NB4 (cell line): ENCODE data around the gene RHBDF2.

Source experiments
- DNase-seq: peaks from one replicate; pipeline ENCODE4 v3.0.0; 2010; ENCODE audit warnings: low read depth
- H3K4me3 ChIP-seq: one replicate; pipeline ENCODE4 v1.5.1; 2011; ENCODE audit warnings: mild to moderate bottlenecking, low read depth, low read length, moderate library complexity
- CTCF ChIP-seq: IDR thresholded peaks from one replicate; pipeline ENCODE4 v1.5.1; 2012; ENCODE audit warnings: low read depth, low read length
- MAX ChIP-seq: IDR thresholded peaks from 2 replicates; pipeline ENCODE4 v1.6.1; 2011; ENCODE audit warnings: low read depth, low read length
- MYC ChIP-seq: IDR thresholded peaks from 2 replicates; pipeline ENCODE4 v1.6.1; 2011; ENCODE audit warnings: low read depth, low read length
- POLR2A ChIP-seq: IDR thresholded peaks from 2 replicates; pipeline ENCODE4 v1.6.1; 2011; ENCODE audit warnings: mild to moderate bottlenecking; ENCODE audit not compliant: insufficient read length; ENCODE audit errors: extremely low read depth

RHBDF2 gene

GRCh38 chr17:76469076-76469990, 31.9 kb downstream of the RHBDF2 start:
- DNase-seq: no peak
- no peak overlapping the region for H3K4me3 ChIP-seq
- TF ChIP-seq MAX (no peak), CTCF (no peak), MYC (no peak), POLR2A (no peak)

GRCh38 chr17:76468634-76469010, 32.6 kb downstream of the RHBDF2 start:
- no peak for TF ChIP-seq CTCF
- no peak for TF ChIP-seq POLR2A
- TF ChIP-seq MYC: no peak
- no peak for TF ChIP-seq MAX
- no peak for DNase-seq
- no peak overlapping the region for H3K4me3 ChIP-seq

- H3K4me3 ChIP-seq: no peak overlapping the region
- no peak for DNase-seq
- TF ChIP-seq POLR2A (no peak), CTCF (no peak), MYC (no peak), MAX (no peak)
Observed at GRCh38 chr17:76467809-76468633, 33.2 kb downstream of the RHBDF2 start.

GRCh38 chr17:76467366-76467765, 33.9 kb downstream of the RHBDF2 start, which contains the start of gene AANAT:
Gene AANAT (plus strand): TSS chr17:76467603. CDS start chr17:76468747, 1,144 bp downstream.
- no peak for DNase-seq
- no peak within 1 kb of the TSS for H3K4me3 ChIP-seq
- TF ChIP-seq MAX (no peak), POLR2A (no peak), MYC (no peak), CTCF (no peak)

GRCh38 chr17:76466775-76467130, 34.5 kb downstream of the RHBDF2 start:
- DNase-seq: no peak
- no peak overlapping the region for H3K4me3 ChIP-seq
- TF ChIP-seq POLR2A (no peak), CTCF (no peak)
